HL-60 (cell line): Measurements from ENCODE around the gene ANKRD40.

ENCODE experiments used
- CTCF ChIP-seq: IDR thresholded peaks from one replicate; pipeline ENCODE4 v1.5.1; 2011; ENCODE audit warnings: low read length, control low read depth, inconsistent platforms; ENCODE audit not compliant: insufficient read depth
- GABPA ChIP-seq: IDR thresholded peaks from 2 replicates; pipeline ENCODE4 v1.6.1; 2012; ENCODE audit warnings: low read depth
- POLR2AphosphoS5 ChIP-seq: IDR thresholded peaks from 2 replicates; pipeline ENCODE4 v1.6.1; 2012; ENCODE audit warnings: low read depth
- SPI1 ChIP-seq: IDR thresholded peaks from 2 replicates; pipeline ENCODE4 v1.6.1; 2012; ENCODE audit warnings: low read depth, mild to moderate bottlenecking, borderline replicate concordance

GRCh38 chr17:50692448-50693035, 15.2 kb downstream of the ANKRD40 start:
- TF ChIP-seq GABPA (no peak), CTCF (no peak), POLR2AphosphoS5 (no peak), SPI1 (no peak)
